PC-3 (cell line): ENCODE data around the gene TRMT2A. TPM values are rescaled to one million over a fixed set of nuclear protein-coding genes. Genes with fewer than 3 reads are reported as not detected.
"Not testable (repeated sequence)": the region's sequence is repeated elsewhere in the genome, so short reads cannot be mapped to it uniquely, and the experiment has no call there.

Experiments
- ATAC-seq: fragments of 200-7000 bp; cut with Tn5 transposase; 2 replicates; pipeline ENCODE4 v1.9.1; 2020; ENCODE audit warnings: mild to moderate bottlenecking, moderate library complexity
- BruUV-seq: library from RNA; stranded (reverse); fragments of 400-500 nt; replicated peaks from 2 replicates; lab custom pipeline; 2021; lab: Mats Ljungman, UMichigan
- CTCF ChIA-PET: fragments of 300-600 bp; sonication (Branson Sonifier 250); formaldehyde crosslinking; loops from one replicate; lab custom pipeline; 2022; ENCODE audit warnings: antibody characterized with exemption; lab: Charles Lee
- POLR2A ChIA-PET: fragments of 300-600 bp; sonication (Branson Sonifier 250); formaldehyde crosslinking; loops from one replicate; lab custom pipeline; 2022; ENCODE audit warnings: antibody characterized with exemption; ENCODE audit not compliant: unreplicated experiment; lab: Charles Lee
- DNase-seq: peaks from one replicate; pipeline ENCODE4 v3.0.0-alpha.2; 2015
- H2AFZ ChIP-seq: fragments of 300-600 bp; sonication (generic); 2 replicates; pipeline ENCODE4 v1.6.0; 2016; ENCODE audit warnings: antibody characterized with exemption, low read length
- H3F3A ChIP-seq: fragments of 300-600 bp; sonication (generic); one replicate; pipeline ENCODE4 v1.6.0; 2017; ENCODE audit warnings: antibody characterized with exemption, low read length, control low read depth, mild to moderate bottlenecking; ENCODE audit not compliant: unreplicated experiment
- H3K27ac ChIP-seq: fragments of 300-600 bp; sonication (generic); 2 replicates; pipeline ENCODE4 v1.5.1; 2016; ENCODE audit warnings: mild to moderate bottlenecking, low read length
- H3K27me3 ChIP-seq: fragments of 300-600 bp; sonication (generic); 2 replicates; pipeline ENCODE4 v1.6.1; 2016; ENCODE audit warnings: low read length, mixed read lengths
- H3K36me3 ChIP-seq: fragments of 300-600 bp; sonication (generic); 2 replicates; pipeline ENCODE4 v1.6.1; 2016; ENCODE audit warnings: low read depth, mixed run types, low read length, mixed read lengths
- H3K4me1 ChIP-seq: fragments of 300-600 bp; sonication (generic); 2 replicates; pipeline ENCODE4 v1.5.1; 2016; ENCODE audit warnings: low read length; ENCODE audit not compliant: insufficient read depth
- H3K4me2 ChIP-seq: fragments of 300-600 bp; sonication (generic); 2 replicates; pipeline ENCODE4 v1.6.0; 2016; ENCODE audit warnings: low read length
- H3K4me3 ChIP-seq: fragments of 300-600 bp; sonication (generic); 2 replicates; pipeline ENCODE4 v1.5.1; 2016; ENCODE audit warnings: mild to moderate bottlenecking, low read length, mixed read lengths
- H3K79me2 ChIP-seq: fragments of 300-600 bp; sonication (generic); 2 replicates; pipeline ENCODE4 v1.6.1; 2017; ENCODE audit warnings: low read length, mixed read lengths
- H3K9ac ChIP-seq: fragments of 300-600 bp; sonication (generic); 2 replicates; pipeline ENCODE4 v1.6.0; 2016; ENCODE audit warnings: mild to moderate bottlenecking, low read length
- H3K9me2 ChIP-seq: fragments of 300-600 bp; sonication (generic); replicated peaks from 2 replicates; pipeline ENCODE4 v1.6.1; 2016; ENCODE audit warnings: mixed run types, low read length, mixed read lengths
- H3K9me3 ChIP-seq: fragments of 300-600 bp; sonication (generic); 2 replicates; pipeline ENCODE4 v1.6.1; 2016; ENCODE audit warnings: low read length, mixed read lengths
- H4K20me1 ChIP-seq: fragments of 300-600 bp; sonication (generic); 2 replicates; pipeline ENCODE4 v1.6.1; 2016; ENCODE audit warnings: low read length, mixed read lengths
- CTCF ChIP-seq: fragments of 300-600 bp; sonication (generic); conservative IDR thresholded peaks from 2 replicates; pipeline ENCODE4 v1.5.1; 2017; ENCODE audit warnings: antibody characterized with exemption, low read depth, mild to moderate bottlenecking, low read length
- EZH2 ChIP-seq: fragments of 300-600 bp; sonication (generic); IDR thresholded peaks from one replicate; pipeline ENCODE4 v1.6.1; 2017; ENCODE audit warnings: antibody characterized with exemption, mild to moderate bottlenecking, low read length; ENCODE audit not compliant: unreplicated experiment
- EZH2phosphoT487 ChIP-seq: fragments of 300-600 bp; sonication (generic); IDR thresholded peaks from 2 replicates; pipeline ENCODE4 v1.6.1; 2018; ENCODE audit warnings: mild to moderate bottlenecking, antibody characterized with exemption, low read length, borderline replicate concordance
- intact Hi-C: fragments of 100-400 bp; cut with micrococcal nuclease; formaldehyde crosslinking; loops from 2 replicates; pipeline ENCODE4 v1.9.0; 2023
- total RNA-seq: library from RNA; depleted of rRNA; stranded (reverse); fragments of >200 nt; gene quantifications from 2 replicates; pipeline ENCODE4 v1.2.3, GENCODE V29; 2014

The TRMT2A gene
- total RNA-seq, 1 experiment from 2014 or later: 62.1 TPM

DNA sequence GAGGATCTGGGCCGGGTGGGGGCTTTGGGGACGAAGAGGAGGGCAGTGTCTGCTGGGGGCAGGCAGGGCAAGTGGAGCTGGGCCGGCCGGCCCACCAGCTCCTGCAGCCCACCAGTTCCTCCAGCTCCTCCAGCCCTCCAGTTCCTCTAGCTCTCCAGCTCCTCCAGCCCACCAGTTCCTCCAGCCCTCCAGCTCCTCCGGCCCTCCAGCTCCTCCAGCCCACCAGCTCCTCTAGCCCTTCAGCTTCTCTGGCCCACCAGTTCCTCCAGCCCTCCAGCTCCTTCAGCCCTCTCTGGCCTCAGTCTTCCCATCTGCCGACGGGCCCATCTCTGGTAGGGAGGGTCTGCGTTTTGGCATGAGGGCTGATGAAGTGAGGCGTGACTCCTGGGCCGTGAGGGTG is 43.0 kb upstream of the TRMT2A start:
- intact Hi-C loops: no loop called here
- no peaks in the 10 kb centered on the region for H4K20me1 ChIP-seq
- no peaks in the 10 kb centered on the region for H3K79me2 ChIP-seq
- no peak overlapping the region for H3K27ac ChIP-seq
- no peak overlapping the region for H3K4me2 ChIP-seq
- ATAC-seq (no peak), DNase-seq (no peak)
- CTCF ChIA-PET: interaction anchor here (0.6 kb wide), 1 partner anchor 34 kb away, joined by 3 read pairs; no protein-coding TSS in a partner anchor
- no peaks in the 10 kb centered on the region for H3K27me3 ChIP-seq
- no peak for TF ChIP-seq EZH2phosphoT487
- TF ChIP-seq CTCF: no peak
- TF ChIP-seq EZH2: no peak
- H2AFZ ChIP-seq: no peak overlapping the region
- H3K9ac ChIP-seq: no peak overlapping the region
- H3K4me3 ChIP-seq: no peak overlapping the region
- no TSS peak for BruUV-seq
- no peaks in the 10 kb centered on the region for H3K9me3 ChIP-seq
- POLR2A ChIA-PET: no interaction called here
- no peaks in the 10 kb centered on the region for H3K4me1 ChIP-seq
- H3K36me3 ChIP-seq: no peaks in the 10 kb centered on the region; the same call in 1 of the 2 replicates
- H3F3A ChIP-seq: no peaks in the 10 kb centered on the region
- H3K9me2 ChIP-seq: no peaks in the 10 kb centered on the region

DNA sequence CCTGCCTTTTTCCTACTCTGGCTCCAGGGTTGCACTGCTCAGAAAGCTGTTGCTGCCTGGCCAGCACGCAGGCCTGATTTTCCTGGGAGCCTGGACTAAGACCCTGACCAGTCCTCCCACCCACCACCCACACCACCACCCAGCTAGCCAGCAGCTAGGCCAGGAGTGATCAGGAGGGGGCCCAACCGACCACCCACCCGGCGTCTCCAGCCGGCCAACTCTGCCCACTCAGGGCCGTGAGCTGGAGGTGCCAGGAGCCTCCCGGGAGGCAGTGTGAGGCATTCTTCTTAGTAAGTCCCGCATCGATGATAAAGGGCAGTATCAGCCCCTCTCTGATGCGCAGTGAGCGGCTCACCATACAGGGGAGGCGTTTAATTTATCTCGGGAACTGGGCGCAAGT is 42.5 kb upstream of the TRMT2A start:
- H3K9ac ChIP-seq, ATAC-seq, H3K27ac ChIP-seq, H4K20me1 ChIP-seq, H3F3A ChIP-seq, H3K4me1 ChIP-seq, H3K9me2 ChIP-seq, POLR2A ChIA-PET, intact Hi-C loops, CTCF ChIA-PET, H3K36me3 ChIP-seq, H3K4me2 ChIP-seq, H3K79me2 ChIP-seq, H3K27me3 ChIP-seq, BruUV-seq, H3K9me3 ChIP-seq, H3K4me3 ChIP-seq, H2AFZ ChIP-seq, DNase-seq: not testable (repeated sequence)

- H3K9me3 ChIP-seq: no peaks in the 10 kb centered on the region
- no peak overlapping the region for H3K9ac ChIP-seq
- TF ChIP-seq EZH2phosphoT487 (no peak), EZH2 (no peak), CTCF (no peak)
- H2AFZ ChIP-seq: no peak overlapping the region
- intact Hi-C loops: no loop called here
- H3K4me3 ChIP-seq: no peak overlapping the region
- H3K4me2 ChIP-seq: no peak overlapping the region
- no TSS peak for BruUV-seq
- DNase-seq (no peak), ATAC-seq (no peak)
- no peaks in the 10 kb centered on the region; the same call in 1 of the 2 replicates for H3K36me3 ChIP-seq
- H3K27me3 ChIP-seq: no peaks in the 10 kb centered on the region
- no peaks in the 10 kb centered on the region for H3K79me2 ChIP-seq
- no peak overlapping the region for H3K27ac ChIP-seq
- POLR2A ChIA-PET: no interaction called here
- no peaks in the 10 kb centered on the region for H4K20me1 ChIP-seq
- H3F3A ChIP-seq: no peaks in the 10 kb centered on the region
- no peaks in the 10 kb centered on the region for H3K9me2 ChIP-seq
- CTCF ChIA-PET: no interaction called here
- no peaks in the 10 kb centered on the region for H3K4me1 ChIP-seq
Observed at GRCh38 chr22:20159076-20159475, 42.0 kb upstream of the TRMT2A start.
